Mesenchymal stem cell (in vitro differentiated cells and primary cell): ENCODE results near the gene POU2F2.

Source experiments
- DNase-seq: peaks from one replicate; pipeline ENCODE4 v3.0.0-alpha.2; 2013
- H2AFZ ChIP-seq: one replicate; pipeline ENCODE4 v1.6.1; 2013; ENCODE audit warnings: low read depth, mild to moderate bottlenecking, control low read depth, inconsistent platforms, low read length, moderate library complexity
- H2AK5ac ChIP-seq: 2 replicates; pipeline ENCODE4 v1.6.1; 2013; ENCODE audit warnings: low read length, moderate library complexity, mild to moderate bottlenecking, inconsistent platforms; ENCODE audit not compliant: severe bottlenecking
- H2BK120ac ChIP-seq: one replicate; pipeline ENCODE4 v1.6.1; 2013; ENCODE audit warnings: low read depth, mild to moderate bottlenecking, inconsistent platforms, low read length, moderate library complexity
- H2BK12ac ChIP-seq, 2 experiments: one replicate each; pipeline ENCODE4 v1.6.1; 2013; ENCODE audit warnings: inconsistent platforms in 2 of 2, low read length in 2 of 2, mild to moderate bottlenecking in 2 of 2, moderate library complexity in 2 of 2, control low read depth in 1 of 2
- H2BK15ac ChIP-seq: one replicate; pipeline ENCODE4 v1.6.1; 2013; ENCODE audit warnings: mild to moderate bottlenecking, low read depth, inconsistent platforms; ENCODE audit not compliant: poor library complexity, severe bottlenecking
- H2BK5ac ChIP-seq: 2 replicates; pipeline ENCODE4 v1.6.1; 2013; ENCODE audit warnings: low read depth, mild to moderate bottlenecking, low read length, control low read depth, inconsistent platforms; ENCODE audit not compliant: poor library complexity, severe bottlenecking
- H3K14ac ChIP-seq, 2 experiments: one replicate each; pipeline ENCODE4 v1.6.1; 2013; ENCODE audit warnings: inconsistent platforms in 2 of 2, low read length in 2 of 2, control low read depth in 1 of 2, mild to moderate bottlenecking in 1 of 2, moderate library complexity in 1 of 2
- H3K18ac ChIP-seq, 2 experiments: one replicate each; pipeline ENCODE4 v1.6.1; 2013; ENCODE audit warnings: inconsistent platforms in 2 of 2, low read length in 2 of 2, control low read depth in 1 of 2, low read depth in 1 of 2, mild to moderate bottlenecking in 1 of 2
- H3K23ac ChIP-seq, 2 experiments: one replicate each; pipeline ENCODE4 v1.6.1; 2013; ENCODE audit warnings: inconsistent platforms in 2 of 2, low read length in 2 of 2, mild to moderate bottlenecking in 2 of 2, moderate library complexity in 2 of 2, control low read depth in 1 of 2
- H3K27ac ChIP-seq: 2 replicates; pipeline ENCODE4 v1.5.1; 2013; ENCODE audit warnings: mild to moderate bottlenecking, moderate library complexity, low read length, control low read depth, inconsistent platforms; ENCODE audit not compliant: poor library complexity, severe bottlenecking
- H3K27me3 ChIP-seq, 2 experiments: 2 replicates each; pipeline versions ENCODE4 v1.6.1 to v1.7.0; 2013; ENCODE audit warnings: low read length in 2 of 2, mild to moderate bottlenecking in 2 of 2, moderate library complexity in 2 of 2, control low read depth in 1 of 2, inconsistent platforms in 1 of 2; ENCODE audit not compliant: control insufficient read depth in 1 of 2, insufficient read depth in 1 of 2
- H3K36me3 ChIP-seq, 2 experiments: 2 replicates each; pipeline versions ENCODE4 v1.6.1 to v1.7.0; 2013; ENCODE audit warnings: low read length in 2 of 2, control low read depth in 1 of 2, inconsistent platforms in 1 of 2, low read depth in 1 of 2, mild to moderate bottlenecking in 1 of 2; ENCODE audit not compliant: insufficient read depth in 2 of 2, control insufficient read depth in 1 of 2
- H3K4ac ChIP-seq, 2 experiments: one replicate each; pipeline ENCODE4 v1.6.1; 2013; ENCODE audit warnings: inconsistent platforms in 2 of 2, low read length in 2 of 2, mild to moderate bottlenecking in 2 of 2, moderate library complexity in 2 of 2, control low read depth in 1 of 2, low read depth in 1 of 2
- H3K4me1 ChIP-seq: 2 replicates; pipeline ENCODE4 v1.6.1; 2013; ENCODE audit warnings: low read depth, low read length, control low read depth; ENCODE audit not compliant: control insufficient read depth, insufficient read depth
- H3K4me2 ChIP-seq: 2 replicates; pipeline ENCODE4 v1.6.1; 2013; ENCODE audit warnings: low read length, mild to moderate bottlenecking, inconsistent platforms; ENCODE audit not compliant: poor library complexity, severe bottlenecking
- H3K4me3 ChIP-seq, 2 experiments: 2 replicates each; pipeline versions ENCODE4 v1.5.1 to v1.7.0; 2013; ENCODE audit warnings: low read length in 2 of 2, mild to moderate bottlenecking in 2 of 2, control low read depth in 1 of 2, low read depth in 1 of 2; ENCODE audit not compliant: insufficient read depth in 1 of 2
- H3K79me1 ChIP-seq: replicated peaks from 2 replicates; pipeline ENCODE4 v1.6.1; 2013; ENCODE audit warnings: mild to moderate bottlenecking, control low read depth, low read length, inconsistent platforms; ENCODE audit not compliant: poor library complexity, severe bottlenecking
- H3K9ac ChIP-seq: 2 replicates; pipeline ENCODE4 v1.7.0; 2013; ENCODE audit warnings: mild to moderate bottlenecking, low read length, moderate library complexity
- H3K9me3 ChIP-seq: 2 replicates; pipeline ENCODE4 v1.7.0; 2013; ENCODE audit warnings: mild to moderate bottlenecking, low read length; ENCODE audit not compliant: control insufficient read depth
- H4K8ac ChIP-seq: one replicate; pipeline ENCODE4 v1.6.1; 2013; ENCODE audit warnings: inconsistent platforms, mild to moderate bottlenecking, low read length, moderate library complexity
- H4K91ac ChIP-seq: one replicate; pipeline ENCODE4 v1.6.1; 2013; ENCODE audit warnings: mild to moderate bottlenecking, low read length, inconsistent platforms
- WGBS: methylation state at CpG from one replicate; pipeline ENCODE4 v1.1.7; 2013; ENCODE audit warnings: mixed read lengths; 5-methylcytosine and 5-hydroxymethylcytosine counted together

Gene POU2F2

DNA sequence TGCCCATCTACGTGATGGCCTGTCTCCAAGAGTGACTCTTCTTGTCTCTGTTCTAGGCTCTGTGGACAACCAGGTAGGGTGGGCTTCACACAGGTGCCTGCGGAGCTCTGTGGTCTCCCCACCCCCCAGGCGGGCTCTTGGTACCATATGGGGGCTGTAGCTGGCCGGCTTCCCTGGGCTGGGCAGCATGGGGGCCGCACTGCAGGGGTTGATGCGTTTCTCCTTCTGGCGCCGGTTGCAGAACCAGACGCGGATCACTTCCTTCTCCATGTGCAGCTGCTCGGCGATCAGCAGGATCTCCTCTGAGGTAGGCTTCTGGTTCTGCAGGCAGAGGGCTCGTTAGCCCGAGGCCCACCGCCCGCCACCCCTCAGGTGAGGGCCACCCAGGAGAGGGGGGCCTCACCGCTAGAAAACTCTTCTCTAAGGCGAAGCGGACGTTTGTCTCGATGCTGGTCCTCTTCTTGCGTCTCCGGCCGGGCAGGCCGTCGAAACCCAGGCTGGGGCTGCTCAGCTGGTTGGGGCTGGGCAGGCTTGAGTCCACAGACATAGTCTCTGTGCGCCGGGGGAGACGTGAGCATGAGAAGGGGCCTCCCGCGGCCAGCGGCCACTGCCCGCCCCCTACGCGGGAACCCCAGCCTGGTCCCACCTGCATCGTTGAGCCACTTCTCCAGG, 37.0 kb downstream of the POU2F2 start:
- Histone ChIP-seq H3K14ac (peak overlapping the region in 1 of 2 experiments; percentile 30), H3K4ac (no peak overlapping the region), H4K91ac (no peak overlapping the region), H2BK15ac (no peak overlapping the region), H2AK5ac (no peak overlapping the region), H3K4me1 (peaks cover 5% of the 10 kb centered on the region), H2BK120ac (no peak overlapping the region), H2BK12ac (no peak overlapping the region), H3K4me2 (no peak overlapping the region), H3K36me3 (peaks cover 40 to 58% of the 10 kb centered on the region in 2 experiments), H2BK5ac (no peak overlapping the region), H3K9me3 (no peaks in the 10 kb centered on the region), H3K27me3 (no peaks in the 10 kb centered on the region), H3K18ac (no peak overlapping the region), H3K79me1 (no peaks in the 10 kb centered on the region), H3K23ac (no peak overlapping the region), H3K27ac (no peak overlapping the region), H3K9ac (no peak overlapping the region), H3K4me3 (no peak overlapping the region), H2AFZ (no peak overlapping the region), H4K8ac (no peak overlapping the region)
- no peak for DNase-seq
- 97% methylated on average over 36 of the region's 36 CpGs for WGBS

GRCh38 chr19:42093926-42094325, 38.3 kb downstream of the POU2F2 start:
- Histone ChIP-seq H2BK15ac (no peak overlapping the region), H3K4me2 (no peak overlapping the region), H3K4me3 (no peak overlapping the region), H3K18ac (no peak overlapping the region), H3K4me1 (peaks cover 11% of the 10 kb centered on the region), H3K14ac (no peak overlapping the region), H2BK120ac (no peak overlapping the region), H2AFZ (no peak overlapping the region), H2BK12ac (no peak overlapping the region), H2BK5ac (no peak overlapping the region), H3K27me3 (no peaks in the 10 kb centered on the region), H3K9me3 (no peaks in the 10 kb centered on the region), H3K4ac (no peak overlapping the region), H4K8ac (no peak overlapping the region), H3K27ac (no peak overlapping the region), H3K23ac (no peak overlapping the region), H4K91ac (no peak overlapping the region), H2AK5ac (no peak overlapping the region), H3K36me3 (peaks cover 35 to 52% of the 10 kb centered on the region in 2 experiments), H3K79me1 (no peaks in the 10 kb centered on the region), H3K9ac (peak overlapping the region; percentile 23)
- DNase-seq, result no peak
- 92% methylated on average over 4 of the region's 4 CpGs for WGBS

DNA sequence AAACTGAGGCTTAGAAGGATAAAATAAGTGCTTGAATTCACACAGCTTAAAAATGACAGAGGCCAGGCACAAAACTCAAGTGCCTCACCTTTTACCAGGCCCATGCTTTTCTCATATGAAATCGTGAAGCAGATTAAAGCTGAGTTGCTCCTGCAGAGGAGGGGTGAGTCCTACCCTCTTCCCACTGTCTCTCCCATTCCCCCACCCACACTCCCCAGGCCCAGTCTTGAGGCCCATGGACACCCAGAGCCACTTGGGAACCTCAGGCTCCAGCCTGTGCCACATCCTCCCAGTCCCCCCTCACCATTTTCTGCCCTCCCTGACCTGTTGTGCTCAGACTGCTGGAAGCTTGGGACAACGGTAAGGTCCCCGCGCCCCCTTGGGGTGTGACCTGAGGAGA, 38.7 kb downstream of the POU2F2 start:
- Histone ChIP-seq H3K9me3 (no peaks in the 10 kb centered on the region), H4K8ac (no peak overlapping the region), H3K36me3 (peaks cover 35 to 48% of the 10 kb centered on the region in 2 experiments), H3K27me3 (no peaks in the 10 kb centered on the region), H3K79me1 (no peaks in the 10 kb centered on the region), H3K4me3 (no peak overlapping the region), H2BK12ac (no peak overlapping the region), H3K14ac (no peak overlapping the region), H3K4me2 (no peak overlapping the region), H2AK5ac (no peak overlapping the region), H4K91ac (no peak overlapping the region), H2BK120ac (no peak overlapping the region), H2BK5ac (no peak overlapping the region), H3K9ac (peak overlapping the region; percentile 23), H3K4ac (no peak overlapping the region), H3K18ac (no peak overlapping the region), H3K23ac (no peak overlapping the region), H3K27ac (no peak overlapping the region), H2BK15ac (no peak overlapping the region), H2AFZ (no peak overlapping the region), H3K4me1 (peaks cover 15% of the 10 kb centered on the region)
- DNase-seq, result no peak
- 96% methylated on average over 4 of the region's 4 CpGs for whole genome bisulfite sequencing

DNA sequence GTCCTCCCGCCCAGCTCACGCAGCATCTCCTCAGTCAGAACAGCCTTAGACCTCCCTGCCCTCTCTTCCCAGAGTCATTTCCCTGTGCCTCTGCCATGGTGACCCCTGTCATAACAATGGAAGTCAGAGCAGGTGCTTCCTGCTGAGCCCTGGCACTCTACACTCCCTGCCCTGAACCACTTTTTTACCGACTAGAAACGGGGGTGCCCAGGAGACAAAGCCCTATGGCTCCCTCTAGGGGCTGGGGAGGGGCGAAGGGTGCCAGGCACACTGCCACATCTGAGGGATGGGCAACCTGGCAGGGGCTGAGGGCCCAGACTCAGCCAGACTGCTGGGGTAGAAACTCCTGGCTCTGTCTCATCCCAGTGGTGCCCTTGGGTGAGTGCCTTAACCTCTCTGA, 39.9 kb downstream of the POU2F2 start:
- Histone ChIP-seq H3K9me3 (no peaks in the 10 kb centered on the region), H3K4me1 (peaks cover 24% of the 10 kb centered on the region), H3K14ac (no peak overlapping the region), H3K4me3 (no peak overlapping the region), H2BK15ac (no peak overlapping the region), H2BK12ac (no peak overlapping the region), H2AFZ (no peak overlapping the region), H4K91ac (no peak overlapping the region), H3K27ac (no peak overlapping the region), H3K23ac (no peak overlapping the region), H3K4me2 (no peak overlapping the region), H2AK5ac (no peak overlapping the region), H3K27me3 (no peaks in the 10 kb centered on the region), H3K18ac (no peak overlapping the region), H2BK120ac (no peak overlapping the region), H3K79me1 (no peaks in the 10 kb centered on the region), H3K36me3 (peaks cover 35 to 41% of the 10 kb centered on the region in 2 experiments), H3K4ac (no peak overlapping the region), H2BK5ac (no peak overlapping the region), H4K8ac (no peak overlapping the region), H3K9ac (no peak overlapping the region)
- no peak for DNase-seq
- 74% methylated on average over 5 of the region's 5 CpGs for WGBS
